K562 (cell line): ENCODE results near the gene HS3ST3A1. TPM values are rescaled to one million over a fixed set of nuclear protein-coding genes. Genes with fewer than 3 reads are reported as not detected.

Experiments
- HMG20A ChIP-seq: fragments of 450-650 bp; formaldehyde crosslinking; conservative IDR thresholded peaks from 2 replicates; pipeline ENCODE4 v1.4.0; 2020; ENCODE audit warnings: mild to moderate bottlenecking, mixed read lengths
- L3MBTL2 ChIP-seq: fragments of 450-650 bp; IDR thresholded peaks from 2 replicates; pipeline ENCODE4 v1.6.1; 2016; ENCODE audit warnings: mild to moderate bottlenecking, moderate library complexity
- MCM2 ChIP-seq: fragments of 450-650 bp; IDR thresholded peaks from 2 replicates; pipeline ENCODE4 v1.6.1; 2017; ENCODE audit warnings: low read depth, mild to moderate bottlenecking
- MTA2 ChIP-seq: fragments of 450-650 bp; IDR thresholded peaks from 2 replicates; pipeline ENCODE4 v1.6.1; 2016; ENCODE audit warnings: low read depth
- MTA3 ChIP-seq: fragments of 450-650 bp; formaldehyde crosslinking; IDR thresholded peaks from 2 replicates; pipeline ENCODE4 v1.6.1; 2017; ENCODE audit warnings: mild to moderate bottlenecking, borderline replicate concordance
- NCOA1 ChIP-seq: fragments of 450-650 bp; IDR thresholded peaks from 2 replicates; pipeline ENCODE4 v1.6.1; 2016; ENCODE audit warnings: low read depth
- NFIC ChIP-seq: fragments of 450-650 bp; IDR thresholded peaks from 2 replicates; pipeline ENCODE4 v1.6.1; 2017; ENCODE audit warnings: mild to moderate bottlenecking, inconsistent platforms
- PCBP1 ChIP-seq: fragments of 200-400 bp; formaldehyde crosslinking; IDR thresholded peaks from 2 replicates; pipeline ENCODE4 v1.6.1; 2018; ENCODE audit warnings: mild to moderate bottlenecking, low read depth, low read length; ENCODE audit not compliant: poor library complexity, severe bottlenecking
- RAD21 ChIP-seq, 2 experiments: fragments of 250-450 bp in 1 of 2; fragments of 450-650 bp in 1 of 2; sonication (Bioruptor Pico) in 1 of 2; formaldehyde crosslinking in 1 of 2; IDR thresholded peaks in 1 of 2; conservative IDR thresholded peaks in 1 of 2; 2 replicates each; pipeline versions ENCODE4 v1.4.0 to v1.8.0; 2020 to 2022; ENCODE audit warnings: mild to moderate bottlenecking in 2 of 2, moderate library complexity in 1 of 2
- SIRT6 ChIP-seq: IDR thresholded peaks from one replicate; pipeline ENCODE4 v1.6.1; 2012; ENCODE audit warnings: low read depth, mild to moderate bottlenecking, control low read depth, inconsistent platforms, low read length, moderate library complexity
- SMARCA4 ChIP-seq: fragments of 450-650 bp; IDR thresholded peaks from 2 replicates; pipeline ENCODE4 v1.6.1; 2016
- SPI1 ChIP-seq: IDR thresholded peaks from 2 replicates; pipeline ENCODE4 v1.6.1; 2011; ENCODE audit warnings: low read depth, low read length, control low read depth, borderline replicate concordance
- TAF15 ChIP-seq: fragments of 200-400 bp; formaldehyde crosslinking; IDR thresholded peaks from 2 replicates; pipeline ENCODE4 v1.6.1; 2017; ENCODE audit warnings: mild to moderate bottlenecking, low read depth, low read length, moderate library complexity
- TAF7 ChIP-seq: fragments of 450-650 bp; IDR thresholded peaks from 2 replicates; pipeline ENCODE4 v1.6.1; 2016; ENCODE audit warnings: missing genetic modification characterization, missing compliant biosample characterization
- ZNF212 ChIP-seq: fragments of 450-650 bp; formaldehyde crosslinking; IDR thresholded peaks from 2 replicates; pipeline ENCODE4 v1.4.0; 2020; ENCODE audit warnings: mild to moderate bottlenecking
- ZNF253 ChIP-seq: fragments of 250-450 bp; sonication (Bioruptor Pico); conservative IDR thresholded peaks from 2 replicates; pipeline ENCODE4 v1.6.1; 2021; ENCODE audit warnings: mild to moderate bottlenecking
- polyA plus RNA-seq, 8 experiments: library from polyadenylated mRNA; depleted of rRNA in 4 of 8; stranded (reverse) in 5 of 8; unstranded in 3 of 8; fragments of >200 nt; fragmentation: Nextera tagmentation in 2 of 8; fragmentation: Illumina TruSeq in 1 of 8; extraction: Ambion mirVana in 2 of 8; extraction: Trizol in 1 of 8; gene quantifications; 2 replicates each; pipeline versions ENCODE4 v1.2.1 to v1.2.3, GENCODE V29; 2011 to 2014; ENCODE audit warnings: inconsistent platforms in 1 of 8, missing spikeins in 1 of 8
- total RNA-seq, 7 experiments: library from RNA; depleted of rRNA in 6 of 7; stranded (reverse); fragments of >200 nt in 6 of 7; fragmentation: Illumina TruSeq in 2 of 7; extraction: Trizol in 2 of 7; gene quantifications; 2 replicates each; pipeline versions ENCODE4 v1.2.1 to v1.2.3, GENCODE V29; 2011 to 2021; ENCODE audit warnings: low replicate concordance in 1 of 7
- TF ChIP-seq, protein P1 (sequence below): fragments of 450-650 bp; formaldehyde crosslinking; IDR thresholded peaks from 2 replicates; pipeline ENCODE4 v1.4.0; 2020; ENCODE audit warnings: mild to moderate bottlenecking, moderate library complexity
- TF ChIP-seq, protein P2 (sequence below): sonication (generic); formaldehyde crosslinking; IDR thresholded peaks from 2 replicates; pipeline ENCODE4 v1.8.0; 2023; ENCODE audit warnings: mild to moderate bottlenecking, missing genetic modification reagents
- TF ChIP-seq, protein P3 (sequence below): fragments of 450-650 bp; formaldehyde crosslinking; conservative IDR thresholded peaks from 2 replicates; pipeline ENCODE4 v1.4.0; 2022; ENCODE audit warnings: mild to moderate bottlenecking, missing genetic modification characterization
- TF ChIP-seq, protein P4 (sequence below): sonication (generic); formaldehyde crosslinking; IDR thresholded peaks from 2 replicates; pipeline ENCODE4 v1.9.0; 2022; ENCODE audit warnings: mild to moderate bottlenecking, missing genetic modification reagents
- TF ChIP-seq, protein P5 (sequence below): fragments of 250-450 bp; sonication (Bioruptor Pico); IDR thresholded peaks from 2 replicates; pipeline ENCODE4 v1.4.0; 2020; ENCODE audit warnings: mild to moderate bottlenecking, moderate library complexity

HS3ST3A1 gene
- total and polyA plus RNA-seq, 9 of the 15 experiments (the other 6 are each of a cell fraction or from before 2014, with no cell fraction given), result 0.25 to 14.8 (median 2.3) TPM

DNA sequence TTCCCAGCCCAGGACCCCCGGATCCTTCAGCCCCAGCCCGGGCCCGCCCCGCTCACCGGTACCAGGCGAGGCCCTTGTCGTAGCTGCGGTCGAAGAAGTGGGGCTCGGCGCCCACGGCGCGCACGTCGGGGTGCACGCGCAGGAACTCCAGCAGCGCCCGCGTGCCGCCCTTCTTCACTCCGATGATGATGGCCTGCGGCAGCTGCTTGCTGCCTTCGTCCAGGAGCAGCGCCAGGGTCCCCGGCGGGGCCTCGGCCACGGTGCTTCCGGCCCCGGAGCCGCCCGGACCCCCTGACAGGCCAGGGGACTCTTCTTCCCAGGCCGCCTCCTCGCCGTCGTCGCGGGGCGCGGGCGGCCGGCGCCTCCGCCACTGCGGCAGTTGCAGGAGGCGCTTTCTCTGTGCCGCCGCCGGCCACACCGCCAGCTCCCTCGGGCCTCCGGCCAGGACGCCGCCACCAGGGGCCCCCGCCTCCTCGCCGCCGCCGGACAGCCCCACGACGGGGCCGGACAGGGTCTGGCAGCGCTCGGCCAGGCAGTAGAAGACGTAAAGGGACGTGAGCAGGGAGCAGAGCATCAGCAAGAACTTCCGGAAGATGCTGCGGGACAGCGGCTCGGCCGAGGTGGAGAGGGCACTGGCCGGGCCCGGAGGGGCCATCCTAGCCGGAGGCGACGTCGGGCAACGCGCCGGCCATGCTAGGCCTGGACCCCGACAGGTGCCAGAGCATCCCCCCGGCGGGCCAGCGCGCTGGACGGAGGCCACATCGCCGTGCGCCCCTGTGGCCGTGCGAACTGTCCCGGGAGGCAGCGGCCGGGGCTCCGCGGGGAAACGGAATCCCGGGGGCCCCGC is 1.0 kb downstream of the HS3ST3A1 start (continued):
- TF ChIP-seq, protein P1, sequence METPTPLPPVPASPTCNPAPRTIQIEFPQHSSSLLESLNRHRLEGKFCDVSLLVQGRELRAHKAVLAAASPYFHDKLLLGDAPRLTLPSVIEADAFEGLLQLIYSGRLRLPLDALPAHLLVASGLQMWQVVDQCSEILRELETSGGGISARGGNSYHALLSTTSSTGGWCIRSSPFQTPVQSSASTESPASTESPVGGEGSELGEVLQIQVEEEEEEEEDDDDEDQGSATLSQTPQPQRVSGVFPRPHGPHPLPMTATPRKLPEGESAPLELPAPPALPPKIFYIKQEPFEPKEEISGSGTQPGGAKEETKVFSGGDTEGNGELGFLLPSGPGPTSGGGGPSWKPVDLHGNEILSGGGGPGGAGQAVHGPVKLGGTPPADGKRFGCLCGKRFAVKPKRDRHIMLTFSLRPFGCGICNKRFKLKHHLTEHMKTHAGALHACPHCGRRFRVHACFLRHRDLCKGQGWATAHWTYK (CRISPR knock-in tag), result no peak
- TF ChIP-seq TAF7 (no peak), MTA3 (no peak), MCM2 (no peak), MTA2 (no peak), ZNF212 (no peak), NFIC (peak; percentile 30), PCBP1 (no peak), ZNF253 (CRISPR knock-in tag) (no peak), RAD21 (CRISPR knock-in tag; conservative IDR thresholded peaks at IDR 0.05 in 1 of 2, IDR thresholded peaks at IDR 0.05 in 1 of 2) (no peak), SMARCA4 (no peak), TAF15 (no peak), L3MBTL2 (peak; percentile 75), HMG20A (no peak), NCOA1 (no peak), SPI1 (no peak), SIRT6 (no peak)
- TF ChIP-seq, protein P2, sequence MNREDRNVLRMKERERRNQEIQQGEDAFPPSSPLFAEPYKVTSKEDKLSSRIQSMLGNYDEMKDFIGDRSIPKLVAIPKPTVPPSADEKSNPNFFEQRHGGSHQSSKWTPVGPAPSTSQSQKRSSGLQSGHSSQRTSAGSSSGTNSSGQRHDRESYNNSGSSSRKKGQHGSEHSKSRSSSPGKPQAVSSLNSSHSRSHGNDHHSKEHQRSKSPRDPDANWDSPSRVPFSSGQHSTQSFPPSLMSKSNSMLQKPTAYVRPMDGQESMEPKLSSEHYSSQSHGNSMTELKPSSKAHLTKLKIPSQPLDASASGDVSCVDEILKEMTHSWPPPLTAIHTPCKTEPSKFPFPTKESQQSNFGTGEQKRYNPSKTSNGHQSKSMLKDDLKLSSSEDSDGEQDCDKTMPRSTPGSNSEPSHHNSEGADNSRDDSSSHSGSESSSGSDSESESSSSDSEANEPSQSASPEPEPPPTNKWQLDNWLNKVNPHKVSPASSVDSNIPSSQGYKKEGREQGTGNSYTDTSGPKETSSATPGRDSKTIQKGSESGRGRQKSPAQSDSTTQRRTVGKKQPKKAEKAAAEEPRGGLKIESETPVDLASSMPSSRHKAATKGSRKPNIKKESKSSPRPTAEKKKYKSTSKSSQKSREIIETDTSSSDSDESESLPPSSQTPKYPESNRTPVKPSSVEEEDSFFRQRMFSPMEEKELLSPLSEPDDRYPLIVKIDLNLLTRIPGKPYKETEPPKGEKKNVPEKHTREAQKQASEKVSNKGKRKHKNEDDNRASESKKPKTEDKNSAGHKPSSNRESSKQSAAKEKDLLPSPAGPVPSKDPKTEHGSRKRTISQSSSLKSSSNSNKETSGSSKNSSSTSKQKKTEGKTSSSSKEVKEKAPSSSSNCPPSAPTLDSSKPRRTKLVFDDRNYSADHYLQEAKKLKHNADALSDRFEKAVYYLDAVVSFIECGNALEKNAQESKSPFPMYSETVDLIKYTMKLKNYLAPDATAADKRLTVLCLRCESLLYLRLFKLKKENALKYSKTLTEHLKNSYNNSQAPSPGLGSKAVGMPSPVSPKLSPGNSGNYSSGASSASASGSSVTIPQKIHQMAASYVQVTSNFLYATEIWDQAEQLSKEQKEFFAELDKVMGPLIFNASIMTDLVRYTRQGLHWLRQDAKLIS (CRISPR knock-in tag), result no peak
- TF ChIP-seq, protein P3, sequence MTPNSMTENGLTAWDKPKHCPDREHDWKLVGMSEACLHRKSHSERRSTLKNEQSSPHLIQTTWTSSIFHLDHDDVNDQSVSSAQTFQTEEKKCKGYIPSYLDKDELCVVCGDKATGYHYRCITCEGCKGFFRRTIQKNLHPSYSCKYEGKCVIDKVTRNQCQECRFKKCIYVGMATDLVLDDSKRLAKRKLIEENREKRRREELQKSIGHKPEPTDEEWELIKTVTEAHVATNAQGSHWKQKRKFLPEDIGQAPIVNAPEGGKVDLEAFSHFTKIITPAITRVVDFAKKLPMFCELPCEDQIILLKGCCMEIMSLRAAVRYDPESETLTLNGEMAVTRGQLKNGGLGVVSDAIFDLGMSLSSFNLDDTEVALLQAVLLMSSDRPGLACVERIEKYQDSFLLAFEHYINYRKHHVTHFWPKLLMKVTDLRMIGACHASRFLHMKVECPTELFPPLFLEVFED, result no peak
- TF ChIP-seq, protein P4, sequence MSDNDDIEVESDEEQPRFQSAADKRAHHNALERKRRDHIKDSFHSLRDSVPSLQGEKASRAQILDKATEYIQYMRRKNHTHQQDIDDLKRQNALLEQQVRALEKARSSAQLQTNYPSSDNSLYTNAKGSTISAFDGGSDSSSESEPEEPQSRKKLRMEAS (CRISPR knock-in tag), result peak; percentile 28; the same call in 1 of the 2 replicates
- TF ChIP-seq, protein P5, sequence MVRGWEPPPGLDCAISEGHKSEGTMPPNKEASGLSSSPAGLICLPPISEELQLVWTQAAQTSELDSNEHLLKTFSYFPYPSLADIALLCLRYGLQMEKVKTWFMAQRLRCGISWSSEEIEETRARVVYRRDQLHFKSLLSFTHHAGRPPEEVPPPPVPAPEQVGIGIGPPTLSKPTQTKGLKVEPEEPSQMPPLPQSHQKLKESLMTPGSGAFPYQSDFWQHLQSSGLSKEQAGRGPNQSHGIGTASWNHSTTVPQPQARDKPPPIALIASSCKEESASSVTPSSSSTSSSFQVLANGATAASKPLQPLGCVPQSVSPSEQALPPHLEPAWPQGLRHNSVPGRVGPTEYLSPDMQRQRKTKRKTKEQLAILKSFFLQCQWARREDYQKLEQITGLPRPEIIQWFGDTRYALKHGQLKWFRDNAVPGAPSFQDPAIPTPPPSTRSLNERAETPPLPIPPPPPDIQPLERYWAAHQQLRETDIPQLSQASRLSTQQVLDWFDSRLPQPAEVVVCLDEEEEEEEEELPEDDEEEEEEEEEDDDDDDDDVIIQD (CRISPR knock-in tag), result no peak
